Stimulated activated CD4-positive, alpha-beta T cell treated with anti-CD3 and anti-CD28 coated beads, Interleukin-4, amount 100 ng/mL, for 4 hours (primary cell): Measurements from ENCODE around the gene GZMM.
A peak's percentile ranks its signal among the peaks of the same experiment; 100 is the strongest.

Experiments used
- DNase-seq, 2 experiments: peaks; one replicate each; pipeline ENCODE4 v3.0.0-alpha.2; 2020

GZMM gene

DNA sequence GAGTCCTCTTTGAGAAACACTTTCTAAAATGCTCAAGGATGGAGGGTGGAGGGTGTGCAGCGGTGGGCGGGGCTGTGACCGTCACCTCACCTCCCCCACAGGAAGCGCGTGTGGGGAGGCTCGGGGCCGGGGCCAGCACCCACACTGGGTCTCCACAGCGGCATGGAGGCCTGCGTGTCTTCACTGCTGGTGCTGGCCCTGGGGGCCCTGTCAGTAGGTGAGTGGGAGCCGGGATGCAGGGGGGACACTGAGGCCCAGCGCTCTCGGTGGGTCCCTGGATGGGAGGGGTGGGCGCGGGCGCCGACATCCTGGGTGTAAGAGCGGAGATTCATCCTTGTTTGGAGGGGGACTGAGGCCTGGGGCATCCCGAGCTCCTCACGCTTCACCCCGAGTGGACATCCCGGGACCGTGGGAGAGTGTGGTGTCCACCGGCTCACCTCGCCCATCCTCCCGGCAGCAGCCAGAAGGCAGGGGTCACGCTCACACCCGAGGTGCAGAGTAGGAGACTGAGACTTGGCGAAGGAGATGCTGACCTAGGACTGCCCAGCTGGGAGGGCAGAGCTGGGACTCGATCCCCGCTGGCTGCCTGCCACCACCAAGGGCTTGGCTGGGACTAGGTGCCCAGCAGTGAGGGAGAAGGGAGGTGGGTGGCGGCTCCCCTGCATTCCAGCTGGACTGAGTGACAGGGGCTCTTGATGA, at the start of gene GZMM:
Gene GZMM (plus strand): TSS at position 144 of the 699 bp plus-strand sequence. CDS start 19 bp downstream, at position 163.
- peak; percentile 69 to 78 for DNase-seq

- DNase-seq = no peak
Observed at GRCh38 chr19:494171-495080, 49.4 kb upstream of the GZMM start.

GRCh38 chr19:495081-495401, 48.8 kb upstream of the GZMM start:
- DNase-seq = no peak

- no peak for DNase-seq
Observed at GRCh38 chr19:495402-496111, 48.3 kb upstream of the GZMM start.

GRCh38 chr19:496112-496665, 47.7 kb upstream of the GZMM start, which contains the start of gene MADCAM1:
Gene MADCAM1, plus strand, starts transcription at chr19:496486. Its CDS starts 14 bp downstream, at chr19:496500.
- DNase-seq = no peak

GRCh38 chr19:496986-497385, 46.9 kb upstream of the GZMM start:
- DNase-seq = no peak

GRCh38 chr19:497491-497868, 46.4 kb upstream of the GZMM start:
- no peak for DNase-seq

- no peak for DNase-seq
Observed at GRCh38 chr19:497869-498510, 45.9 kb upstream of the GZMM start.

GRCh38 chr19:498511-498891, 45.4 kb upstream of the GZMM start:
- no peak for DNase-seq

GRCh38 chr19:498977-499623, 44.8 kb upstream of the GZMM start:
- no peak for DNase-seq

GRCh38 chr19:501646-502045, 42.2 kb upstream of the GZMM start:
- no peak for DNase-seq

- DNase-seq = no peak
Observed at GRCh38 chr19:504616-505015, 39.2 kb upstream of the GZMM start.

GRCh38 chr19:506404-507285, 37.2 kb upstream of the GZMM start:
- peak; percentile 88 to 92 for DNase-seq

GRCh38 chr19:507286-508203, 36.3 kb upstream of the GZMM start, which contains the start of gene TPGS1:
Gene TPGS1, plus strand, starts transcription at chr19:507497. Its CDS starts 10 bp downstream, at chr19:507507.
- DNase-seq = peak; percentile 77 to 85

DNA sequence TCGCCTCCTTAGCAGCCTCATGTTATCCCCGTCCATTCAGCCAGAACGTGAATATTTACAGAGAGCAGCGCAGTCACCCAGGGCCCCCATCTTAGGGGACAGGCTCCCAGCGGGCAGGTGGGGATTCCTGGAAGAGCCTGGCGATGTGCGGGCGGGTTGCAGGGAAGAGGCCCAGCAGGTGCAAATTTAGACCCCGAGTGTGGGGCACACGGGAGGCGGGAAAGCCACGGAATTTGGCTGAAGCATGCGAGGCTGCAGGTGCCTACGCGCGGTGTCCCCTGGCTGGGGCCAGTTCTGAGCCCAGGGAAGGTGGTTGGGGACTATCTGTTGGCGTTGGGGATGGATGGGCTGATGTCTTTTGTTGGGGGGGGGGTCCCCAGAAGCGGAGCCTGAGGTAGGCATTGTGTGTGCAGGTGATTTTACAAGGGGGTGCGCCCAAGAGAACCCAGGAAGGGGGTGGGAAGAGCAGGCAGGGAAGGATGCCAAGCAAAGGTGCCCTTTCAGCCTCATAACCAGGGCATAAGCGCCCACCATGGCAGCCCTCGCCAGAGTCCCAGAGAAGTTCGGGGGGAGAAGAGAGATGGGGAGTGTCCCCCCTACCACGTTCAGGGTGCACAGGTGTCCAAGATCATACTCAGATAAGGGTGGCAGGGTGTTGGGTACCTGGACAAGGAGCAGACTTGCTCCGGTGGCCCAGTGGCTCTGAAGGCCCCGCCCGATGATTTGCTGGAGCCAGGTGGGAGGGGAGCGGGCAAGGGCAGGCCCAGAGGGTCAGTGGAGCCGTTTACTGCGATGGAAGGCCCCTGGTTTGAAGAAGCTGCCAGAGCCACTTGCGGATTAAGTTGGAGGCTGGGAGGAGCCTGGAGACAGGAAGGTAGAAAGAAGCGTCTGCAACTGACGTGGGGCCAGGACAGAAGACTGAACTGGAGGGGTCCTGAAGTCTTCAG, 35.4 kb upstream of the GZMM start:
- DNase-seq = no peak

DNA sequence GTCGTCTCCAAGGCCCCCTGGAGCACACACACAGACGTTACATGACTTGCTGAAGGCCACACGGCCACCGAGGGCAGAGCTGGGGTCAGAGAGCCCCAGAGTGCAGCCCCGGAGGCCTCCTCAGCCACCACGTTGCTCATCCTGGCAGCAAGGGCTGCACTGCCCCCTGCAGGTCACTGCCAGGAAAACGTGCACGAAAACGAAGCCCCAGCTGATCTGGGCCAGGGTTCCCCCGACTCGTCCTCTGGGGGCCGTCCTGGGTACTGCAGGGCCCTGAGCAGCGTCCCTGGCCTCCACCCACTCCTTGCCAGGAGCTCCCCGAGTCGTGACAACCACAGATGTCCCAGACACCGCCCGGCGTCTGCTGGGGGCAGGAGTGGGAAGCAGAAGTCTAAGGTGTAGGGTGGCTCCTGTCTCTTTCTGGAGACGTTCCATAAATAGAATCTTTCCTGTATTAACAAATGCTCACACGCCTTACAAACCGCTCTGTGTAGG, 33.2 kb upstream of the GZMM start:
- DNase-seq = peak; percentile 89

DNA sequence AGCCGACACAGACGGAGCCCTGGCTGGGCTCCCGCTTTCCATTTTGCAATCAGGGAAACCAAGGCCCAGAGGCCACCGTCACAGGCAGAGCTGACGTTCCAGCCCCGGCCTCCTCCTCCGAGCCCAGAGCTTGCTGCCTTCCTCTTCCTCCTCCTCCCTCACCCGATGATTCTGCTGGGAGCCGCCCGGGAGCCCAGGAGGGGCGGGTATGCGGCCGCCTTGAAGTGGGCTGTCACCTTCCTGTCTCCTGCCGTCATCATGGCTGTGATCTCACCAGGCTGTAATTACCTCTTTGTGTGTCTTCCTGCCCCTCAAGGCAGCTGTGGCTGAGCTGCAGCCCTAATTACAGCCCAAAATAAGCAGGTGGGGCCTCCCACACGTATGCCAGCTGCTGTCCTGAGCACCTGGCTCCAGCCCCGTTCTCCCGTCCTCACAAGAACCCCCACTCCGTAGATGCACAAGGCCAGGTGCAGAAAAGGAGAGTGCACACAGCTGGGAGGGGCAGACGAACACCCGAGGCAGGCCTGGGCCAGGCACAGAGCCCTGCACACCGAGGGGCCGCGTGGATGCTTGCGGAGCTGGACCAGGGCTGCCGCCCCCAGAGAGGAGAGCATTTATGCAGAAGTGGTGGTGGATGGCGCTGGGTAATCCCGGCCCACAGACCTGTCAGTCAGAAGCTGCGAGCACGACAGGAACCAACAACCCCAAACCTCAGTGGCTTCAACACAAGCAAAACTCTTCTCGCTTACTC, 32.6 kb upstream of the GZMM start:
- peak; percentile 61 to 87 for DNase-seq
